OCI-LY3 (cell line): ENCODE measurements around the gene CMSS1.

Experiments
- H2AFZ ChIP-seq: fragments of 200-600, 300-600 bp; shearing (Covaris generic); 2 replicates; pipeline ENCODE4 v1.6.0; 2014; ENCODE audit warnings: antibody characterized with exemption, low read depth, low read length
- H3K27ac ChIP-seq: fragments of 200-600, 300-600 bp; sonication (generic); 2 replicates; pipeline ENCODE4 v1.5.1; 2014; ENCODE audit warnings: mild to moderate bottlenecking, low read length, moderate library complexity, mixed read lengths
- H3K27me3 ChIP-seq: fragments of 200-600, 300-600 bp; sonication (generic); 2 replicates; pipeline ENCODE4 v1.6.1; 2014; ENCODE audit warnings: low read depth, low read length, mixed read lengths
- H3K36me3 ChIP-seq: fragments of 200-600, 300-600 bp; sonication (generic); replicated peaks from 2 replicates; pipeline ENCODE3; 2014; ENCODE audit warnings: low read depth, low read length, mixed read lengths
- H3K4me1 ChIP-seq: fragments of 300-600, 200-600 bp; sonication (generic); 2 replicates; pipeline ENCODE4 v1.6.1; 2014; ENCODE audit warnings: low read length, mixed read lengths
- H3K4me2 ChIP-seq: fragments of 200-600, 300-600 bp; sonication (generic); 2 replicates; pipeline ENCODE4 v1.6.1; 2014; ENCODE audit warnings: low read length, mixed read lengths
- H3K4me3 ChIP-seq: fragments of 300-600, 200-600 bp; sonication (generic); 2 replicates; pipeline ENCODE4 v1.5.1; 2014; ENCODE audit warnings: antibody characterized with exemption, mild to moderate bottlenecking, low read length, moderate library complexity
- H3K79me2 ChIP-seq: fragments of 300-600, 200-600 bp; shearing (Covaris generic); 2 replicates; pipeline ENCODE4 v1.6.1; 2014; ENCODE audit warnings: mild to moderate bottlenecking, low read length, mixed read lengths
- H3K9ac ChIP-seq: fragments of 300-600, 200-600 bp; shearing (Covaris generic); 2 replicates; pipeline ENCODE4 v1.6.0; 2014; ENCODE audit warnings: mild to moderate bottlenecking, low read length, moderate library complexity
- H3K9me3 ChIP-seq: fragments of 200-600, 300-600 bp; shearing (Covaris generic); 2 replicates; pipeline ENCODE4 v1.6.1; 2014; ENCODE audit warnings: low read length, mixed read lengths; ENCODE audit not compliant: insufficient read depth
- H4K20me1 ChIP-seq: fragments of 200-600, 300-600 bp; sonication (generic); 2 replicates; pipeline ENCODE4 v1.6.1; 2016; ENCODE audit warnings: low read length, mixed read lengths; ENCODE audit not compliant: insufficient read depth
- EZH2phosphoT487 ChIP-seq: fragments of 200-600 bp; shearing (Covaris generic); IDR thresholded peaks from 2 replicates; pipeline ENCODE4 v1.6.1; 2018; ENCODE audit warnings: antibody characterized with exemption, mixed run types, low read depth
- TF ChIP-seq, protein P1 (sequence below): fragments of 200-600, 300-600 bp; sonication (generic); IDR thresholded peaks from 2 replicates; pipeline ENCODE4 v1.5.1; 2014; ENCODE audit warnings: antibody characterized with exemption, low read length, low read depth

CMSS1 gene

GRCh38 chr3:100001083-100001482 is 183.4 kb downstream of the CMSS1 start:
- peaks cover 10% of the 10 kb centered on the region; the same call in 1 of the 2 replicates for H3K79me2 ChIP-seq
- no peaks in the 10 kb centered on the region for H3K36me3 ChIP-seq
- H3K9ac ChIP-seq, result no peak overlapping the region
- no peak overlapping the region for H3K27ac ChIP-seq
- TF ChIP-seq, protein P1, sequence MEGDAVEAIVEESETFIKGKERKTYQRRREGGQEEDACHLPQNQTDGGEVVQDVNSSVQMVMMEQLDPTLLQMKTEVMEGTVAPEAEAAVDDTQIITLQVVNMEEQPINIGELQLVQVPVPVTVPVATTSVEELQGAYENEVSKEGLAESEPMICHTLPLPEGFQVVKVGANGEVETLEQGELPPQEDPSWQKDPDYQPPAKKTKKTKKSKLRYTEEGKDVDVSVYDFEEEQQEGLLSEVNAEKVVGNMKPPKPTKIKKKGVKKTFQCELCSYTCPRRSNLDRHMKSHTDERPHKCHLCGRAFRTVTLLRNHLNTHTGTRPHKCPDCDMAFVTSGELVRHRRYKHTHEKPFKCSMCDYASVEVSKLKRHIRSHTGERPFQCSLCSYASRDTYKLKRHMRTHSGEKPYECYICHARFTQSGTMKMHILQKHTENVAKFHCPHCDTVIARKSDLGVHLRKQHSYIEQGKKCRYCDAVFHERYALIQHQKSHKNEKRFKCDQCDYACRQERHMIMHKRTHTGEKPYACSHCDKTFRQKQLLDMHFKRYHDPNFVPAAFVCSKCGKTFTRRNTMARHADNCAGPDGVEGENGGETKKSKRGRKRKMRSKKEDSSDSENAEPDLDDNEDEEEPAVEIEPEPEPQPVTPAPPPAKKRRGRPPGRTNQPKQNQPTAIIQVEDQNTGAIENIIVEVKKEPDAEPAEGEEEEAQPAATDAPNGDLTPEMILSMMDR, result no peak
- no peak for TF ChIP-seq EZH2phosphoT487
- no peaks in the 10 kb centered on the region for H3K27me3 ChIP-seq
- peaks cover 29% of the 10 kb centered on the region for H3K4me1 ChIP-seq
- H4K20me1 ChIP-seq, result peaks cover 4% of the 10 kb centered on the region; the same call in 1 of the 2 replicates
- no peak overlapping the region for H2AFZ ChIP-seq
- no peaks in the 10 kb centered on the region for H3K9me3 ChIP-seq
- no peak overlapping the region for H3K4me2 ChIP-seq
- no peak overlapping the region for H3K4me3 ChIP-seq

DNA sequence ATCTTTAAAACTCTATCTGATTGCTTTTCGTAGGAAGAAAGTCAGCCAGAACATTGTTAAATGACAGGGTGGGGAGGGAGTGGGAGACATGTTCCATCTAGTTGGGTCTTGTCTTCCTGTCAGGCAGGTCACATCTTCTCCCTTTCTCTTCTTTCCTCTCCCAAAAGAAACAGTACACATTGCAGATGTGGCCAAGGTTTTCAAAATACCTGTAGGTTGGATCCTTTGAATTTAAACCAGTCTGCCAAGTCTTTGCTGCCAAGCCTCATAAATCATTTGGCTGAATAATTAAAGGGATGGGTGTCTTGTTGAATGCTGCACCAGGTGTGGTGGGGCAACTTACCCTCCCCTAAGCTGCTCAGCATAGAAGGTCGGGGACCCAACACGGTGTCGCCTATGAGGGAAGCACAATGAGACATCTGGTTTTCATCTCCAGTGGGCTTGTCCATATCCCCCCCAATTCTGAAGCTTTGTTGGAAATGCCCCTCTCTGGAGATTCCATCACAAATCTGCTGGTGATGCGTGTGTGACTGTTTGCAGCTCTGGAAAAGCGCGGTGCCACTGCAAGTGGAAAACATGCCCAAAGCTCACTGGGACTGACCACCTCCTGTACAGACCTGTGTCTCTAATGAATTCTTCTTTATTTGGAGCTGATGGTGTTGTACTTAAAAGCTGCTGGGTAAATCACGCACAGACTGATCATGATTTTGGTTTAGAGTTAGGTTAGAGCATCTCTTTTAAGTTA is 184.0 kb downstream of the CMSS1 start:
- Histone ChIP-seq H3K36me3 (no peaks in the 10 kb centered on the region), H3K4me3 (no peak overlapping the region), H3K4me1 (peaks cover 29% of the 10 kb centered on the region), H3K4me2 (no peak overlapping the region), H3K79me2 (peaks cover 10% of the 10 kb centered on the region; the same call in 1 of the 2 replicates), H3K9ac (no peak overlapping the region), H3K9me3 (no peaks in the 10 kb centered on the region), H4K20me1 (peaks cover 4% of the 10 kb centered on the region; the same call in 1 of the 2 replicates), H2AFZ (no peak overlapping the region), H3K27ac (no peak overlapping the region), H3K27me3 (no peaks in the 10 kb centered on the region)
- no peak for TF ChIP-seq EZH2phosphoT487
- TF ChIP-seq, protein P1, result no peak

DNA sequence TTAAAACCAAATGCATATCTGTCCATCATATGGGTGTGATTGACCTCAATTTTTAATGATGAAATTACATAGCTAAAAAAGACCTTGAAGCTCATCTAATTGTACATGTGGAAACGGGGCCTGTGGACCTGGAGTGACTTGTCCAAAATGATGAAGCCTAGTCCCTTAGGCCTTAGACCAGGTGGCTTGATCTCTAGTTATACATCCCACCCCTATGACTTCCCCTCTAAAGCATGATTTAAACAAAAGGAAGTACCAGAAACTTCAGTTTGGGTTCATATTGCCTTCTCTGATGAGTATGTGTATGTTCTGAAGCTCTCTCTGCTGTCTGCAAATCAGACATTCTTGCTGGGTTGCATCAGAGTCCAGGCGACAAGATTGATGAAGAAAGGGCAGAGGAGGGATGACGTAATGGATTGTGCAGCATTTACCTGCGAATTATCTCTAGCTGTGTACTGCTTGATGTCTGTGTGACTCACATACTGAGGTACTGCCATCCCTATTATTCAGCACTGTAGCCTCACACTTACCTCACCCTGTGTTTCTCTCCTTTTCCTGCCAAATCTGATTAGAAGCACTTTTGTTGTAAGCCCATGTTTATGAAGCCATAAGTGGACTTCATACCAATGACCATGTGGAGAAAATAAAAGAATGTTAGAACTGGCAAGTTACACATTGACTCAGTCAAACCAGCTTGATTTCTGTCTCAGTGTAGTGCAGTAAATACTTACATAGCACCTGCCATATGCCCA is 185.1 kb downstream of the CMSS1 start:
- H3K36me3 ChIP-seq, result no peaks in the 10 kb centered on the region
- H4K20me1 ChIP-seq, result peaks cover 4% of the 10 kb centered on the region; the same call in 1 of the 2 replicates
- H3K4me2 ChIP-seq, result no peak overlapping the region; the same call in 1 of the 2 replicates
- TF ChIP-seq EZH2phosphoT487, result no peak
- TF ChIP-seq, protein P1, result no peak
- H3K4me1 ChIP-seq, result peaks cover 29% of the 10 kb centered on the region
- no peak overlapping the region for H3K27ac ChIP-seq
- peaks cover 10% of the 10 kb centered on the region; the same call in 1 of the 2 replicates for H3K79me2 ChIP-seq
- H3K4me3 ChIP-seq, result no peak overlapping the region
- H3K27me3 ChIP-seq, result no peaks in the 10 kb centered on the region
- H3K9ac ChIP-seq, result no peak overlapping the region
- H2AFZ ChIP-seq, result no peak overlapping the region
- no peaks in the 10 kb centered on the region for H3K9me3 ChIP-seq
